ENCODE measurements around the gene BEST4.

BEST4 gene

GRCh38 chr1:44739307-44740178, 48.4 kb downstream of the BEST4 start, which contains the start of gene KIF2C:
Gene KIF2C (plus strand): TSS chr1:44739837. CDS start chr1:44739933, 96 bp downstream.
- TF ChIP-seq GATA2 (IDR thresholded peaks at IDR 0.05; ENCODE audit: low read depth, low read length) (peak; percentile 7; the same call in 1 of the 2 replicates), GATA3 (IDR thresholded peaks at IDR 0.05; ENCODE audit: low read depth, low read length) (no peak)

GRCh38 chr1:44735992-44736391, 52.0 kb downstream of the BEST4 start:
- TF ChIP-seq GATA3 (IDR thresholded peaks at IDR 0.05; ENCODE audit: low read depth, low read length), result no peak
- no peak for TF ChIP-seq GATA2 (IDR thresholded peaks at IDR 0.05; ENCODE audit: low read depth, low read length)

- TF ChIP-seq GATA3 (IDR thresholded peaks at IDR 0.05; ENCODE audit: low read depth, low read length) (no peak), GATA2 (IDR thresholded peaks at IDR 0.05; ENCODE audit: low read depth, low read length) (no peak)
Observed at GRCh38 chr1:44733784-44734183, 54.2 kb downstream of the BEST4 start.
